Activated T-helper 17 cell treated with anti-CD3 and anti-CD28 coated beads, Interleukin-2, amount 50 U/mL, for 72 hours (primary cell): ENCODE results near the gene QPCTL. TPM values are rescaled to one million over a fixed set of nuclear protein-coding genes. Genes with fewer than 3 reads are reported as not detected.
"Not testable (repeated sequence)": the region's sequence is repeated elsewhere in the genome, so short reads cannot be mapped to it uniquely, and the experiment has no call there.

Experiments used
- ATAC-seq: fragments of 150-1000 bp; cut with Tn5 transposase; replicated peaks from 2 replicates; pipeline ENCODE4 v1.10.0; 2021; ENCODE audit warnings: mild to moderate bottlenecking, moderate library complexity
- H3K27ac Mint-ChIP-seq: one replicate; pipeline ENCODE4 v1.8.0; 2022; ENCODE audit warnings: mixed read lengths
- H3K27me3 Mint-ChIP-seq: one replicate; pipeline ENCODE4 v1.8.0; 2022; ENCODE audit warnings: mixed read lengths
- H3K36me3 Mint-ChIP-seq: one replicate; pipeline ENCODE4 v1.8.0; 2022; ENCODE audit warnings: low read depth, mild to moderate bottlenecking, mixed read lengths
- H3K4me1 Mint-ChIP-seq: one replicate; pipeline ENCODE4 v1.8.0; 2022; ENCODE audit warnings: mixed read lengths
- H3K4me3 Mint-ChIP-seq: one replicate; pipeline ENCODE4 v1.8.0; 2022; ENCODE audit warnings: mild to moderate bottlenecking, mixed read lengths
- H3K9me3 Mint-ChIP-seq: one replicate; pipeline ENCODE4 v1.8.0; 2022; ENCODE audit warnings: mixed read lengths
- total RNA-seq, 2 donors: library from RNA; stranded (reverse); gene quantifications; one replicate each; pipeline ENCODE4 v1.2.3, GENCODE V29; 2022

The QPCTL gene
- total RNA-seq, 2 donors from 2014 or later, result 13.6 to 15.5 TPM

- Mint-ChIP-seq H3K27ac (peak overlapping the region; percentile 88), H3K4me3 (peak overlapping the region; percentile 84), H3K4me1 (peaks cover 22% of the 10 kb centered on the region), H3K9me3 (no peaks in the 10 kb centered on the region), H3K27me3 (no peaks in the 10 kb centered on the region), H3K36me3 (peaks cover 63% of the 10 kb centered on the region)
- no peak for ATAC-seq
These were observed 25.7 kb downstream of the QPCTL start for GRCh38 chr19:45717983-45718650.

GRCh38 chr19:45720065-45720464, 27.6 kb downstream of the QPCTL start:
- ATAC-seq, H3K4me3 Mint-ChIP-seq, H3K27me3 Mint-ChIP-seq, H3K9me3 Mint-ChIP-seq: not testable (repeated sequence)
- Mint-ChIP-seq H3K27ac (peak overlapping the region; percentile 38), H3K4me1 (peaks cover 22% of the 10 kb centered on the region), H3K36me3 (peaks cover 68% of the 10 kb centered on the region)

- peaks cover 37% of the 10 kb centered on the region for H3K36me3 Mint-ChIP-seq
- H3K4me3 Mint-ChIP-seq, result peak overlapping the region; percentile 99
- not testable (repeated sequence) for H3K27ac Mint-ChIP-seq, ATAC-seq, H3K27me3 Mint-ChIP-seq, H3K9me3 Mint-ChIP-seq
- H3K4me1 Mint-ChIP-seq, result peaks cover 16% of the 10 kb centered on the region
These were observed 36.2 kb downstream of the QPCTL start for GRCh38 chr19:45728683-45729082.

GRCh38 chr19:45729800-45730290, 37.4 kb downstream of the QPCTL start:
- Mint-ChIP-seq H3K27me3 (no peaks in the 10 kb centered on the region), H3K9me3 (no peaks in the 10 kb centered on the region), H3K4me3 (peak overlapping the region; percentile 99), H3K4me1 (peaks cover 16% of the 10 kb centered on the region), H3K27ac (peak overlapping the region; percentile 87), H3K36me3 (peaks cover 30% of the 10 kb centered on the region)
- peak; percentile 37 for ATAC-seq

- peaks cover 27% of the 10 kb centered on the region for H3K36me3 Mint-ChIP-seq
- H3K9me3 Mint-ChIP-seq, result no peaks in the 10 kb centered on the region
- H3K27ac Mint-ChIP-seq, result peak within 1 kb of the TSS; percentile 87
- H3K27me3 Mint-ChIP-seq, result no peaks in the 10 kb centered on the region
- peak; percentile 99 for ATAC-seq
- H3K4me3 Mint-ChIP-seq, result peak within 1 kb of the TSS; percentile 99
- H3K4me1 Mint-ChIP-seq, result peaks cover 16% of the 10 kb centered on the region
These were observed 38.2 kb downstream of the QPCTL start, which contains the start of gene FBXO46 for GRCh38 chr19:45730368-45731288. Gene FBXO46 (minus strand): TSS chr19:45730896. CDS start chr19:45713495, 17,401 bp downstream.

GRCh38 chr19:45733160-45733810, 40.8 kb downstream of the QPCTL start, which contains the start of gene MEIOSIN:
Gene MEIOSIN (plus strand): TSS chr19:45733439. CDS start chr19:45735377, 1,938 bp downstream.
- Mint-ChIP-seq H3K9me3 (no peaks in the 10 kb centered on the region), H3K4me3 (no peak within 1 kb of the TSS), H3K27ac (no peak within 1 kb of the TSS), H3K36me3 (peaks cover 10% of the 10 kb centered on the region), H3K27me3 (no peaks in the 10 kb centered on the region), H3K4me1 (peaks cover 12% of the 10 kb centered on the region)
- ATAC-seq, result no peak

GRCh38 chr19:45739498-45740439, 47.3 kb downstream of the QPCTL start:
- Mint-ChIP-seq H3K9me3 (no peaks in the 10 kb centered on the region), H3K36me3 (no peaks in the 10 kb centered on the region), H3K4me3 (no peak overlapping the region), H3K27me3 (peaks cover 6% of the 10 kb centered on the region), H3K27ac (no peak overlapping the region), H3K4me1 (no peaks in the 10 kb centered on the region)
- ATAC-seq, result no peak

- H3K9me3 Mint-ChIP-seq, result no peaks in the 10 kb centered on the region
- no peak overlapping the region for H3K4me3 Mint-ChIP-seq
- H3K4me1 Mint-ChIP-seq, result no peaks in the 10 kb centered on the region
- no peak overlapping the region for H3K27ac Mint-ChIP-seq
- peaks cover 11% of the 10 kb centered on the region for H3K27me3 Mint-ChIP-seq
- ATAC-seq, result no peak
- H3K36me3 Mint-ChIP-seq, result no peaks in the 10 kb centered on the region
These were observed 50.5 kb downstream of the QPCTL start for GRCh38 chr19:45742969-45743368.

- Mint-ChIP-seq H3K27me3 (peaks cover 11% of the 10 kb centered on the region), H3K36me3 (no peaks in the 10 kb centered on the region), H3K4me3 (no peak overlapping the region), H3K4me1 (no peaks in the 10 kb centered on the region), H3K27ac (no peak overlapping the region), H3K9me3 (no peaks in the 10 kb centered on the region)
- ATAC-seq, result no peak
These were observed 53.1 kb downstream of the QPCTL start for GRCh38 chr19:45745606-45746005.

- Mint-ChIP-seq H3K27ac (no peak overlapping the region), H3K9me3 (no peaks in the 10 kb centered on the region), H3K4me3 (no peak overlapping the region), H3K27me3 (peaks cover 11% of the 10 kb centered on the region), H3K36me3 (no peaks in the 10 kb centered on the region), H3K4me1 (no peaks in the 10 kb centered on the region)
- ATAC-seq, result no peak
These were observed 54.4 kb downstream of the QPCTL start for GRCh38 chr19:45746866-45747265.

GRCh38 chr19:45747513-45747912, 55.0 kb downstream of the QPCTL start:
- no peaks in the 10 kb centered on the region for H3K4me1 Mint-ChIP-seq
- no peaks in the 10 kb centered on the region for H3K36me3 Mint-ChIP-seq
- H3K27ac Mint-ChIP-seq, result no peak overlapping the region
- H3K4me3 Mint-ChIP-seq, result no peak overlapping the region
- ATAC-seq, result no peak
- peaks cover 10% of the 10 kb centered on the region for H3K27me3 Mint-ChIP-seq
- no peaks in the 10 kb centered on the region for H3K9me3 Mint-ChIP-seq

- not testable (repeated sequence) for ATAC-seq
These were observed 59.0 kb downstream of the QPCTL start for GRCh38 chr19:45751483-45751882.

GRCh38 chr19:45752639-45753038, 60.2 kb downstream of the QPCTL start:
- Mint-ChIP-seq H3K27ac (no peak overlapping the region), H3K4me3 (no peak overlapping the region), H3K4me1 (no peaks in the 10 kb centered on the region), H3K27me3 (no peaks in the 10 kb centered on the region), H3K9me3 (no peaks in the 10 kb centered on the region), H3K36me3 (no peaks in the 10 kb centered on the region)
- no peak for ATAC-seq

More at GRCh38 chr19:45751483-45751882, 59.0 kb downstream of the QPCTL start:
- not testable (repeated sequence) for H3K4me3 Mint-ChIP-seq, H3K36me3 Mint-ChIP-seq, H3K27me3 Mint-ChIP-seq, H3K4me1 Mint-ChIP-seq, H3K27ac Mint-ChIP-seq, H3K9me3 Mint-ChIP-seq
